Naive thymus-derived CD4-positive, alpha-beta T cell (primary cell): ENCODE results near the gene RGS2. TPM values are rescaled to one million over a fixed set of nuclear protein-coding genes. Genes with fewer than 3 reads are reported as not detected.

Source experiments
- ATAC-seq: fragments of 150-1000 bp; cut with Tn5 transposase; 2 replicates; pipeline ENCODE4 v1.10.0; 2021; ENCODE audit warnings: mild to moderate bottlenecking, moderate library complexity
- CTCF ChIA-PET: fragments of 350-600 bp; sonication (Branson Sonifier 250); formaldehyde crosslinking; loops from one replicate; lab custom pipeline; 2021; ENCODE audit warnings: antibody characterized with exemption; lab: Charles Lee
- POLR2A ChIA-PET: fragments of 350-600 bp; sonication (Branson Sonifier 250); formaldehyde crosslinking; loops from one replicate; lab custom pipeline; 2021; ENCODE audit warnings: antibody characterized with exemption, inconsistent platforms; lab: Charles Lee
- DNase-seq, 9 donors: peaks; one replicate each; pipeline versions ENCODE4 v3.0.0 to v3.0.0-alpha.2; 2020 to 2022; ENCODE audit warnings: mixed read lengths in 1 of 9
- H3K27ac ChIP-seq: one replicate; pipeline ENCODE4 v1.7.0; 2013; ENCODE audit warnings: mild to moderate bottlenecking, low read depth, low read length, moderate library complexity
- H3K27me3 ChIP-seq, 2 donors: one replicate each; pipeline ENCODE4 v1.7.0; 2013; ENCODE audit warnings: low read length in 2 of 2, mild to moderate bottlenecking in 2 of 2, moderate library complexity in 2 of 2; ENCODE audit not compliant: control insufficient read depth in 2 of 2, insufficient read depth in 2 of 2
- H3K36me3 ChIP-seq, 3 experiments: 1 replicate in 2 of 3; 2 replicates in 1 of 3; pipeline ENCODE4 v1.7.0; 2013; ENCODE audit warnings: low read length in 3 of 3, mild to moderate bottlenecking in 3 of 3, moderate library complexity in 1 of 3; ENCODE audit not compliant: insufficient read depth in 3 of 3, control insufficient read depth in 2 of 3
- H3K4me1 ChIP-seq, 2 donors: one replicate each; pipeline ENCODE4 v1.7.0; 2013; ENCODE audit warnings: low read length in 2 of 2, mild to moderate bottlenecking in 2 of 2, moderate library complexity in 1 of 2; ENCODE audit not compliant: control insufficient read depth in 2 of 2, insufficient read depth in 2 of 2
- H3K4me3 ChIP-seq: 2 replicates; pipeline ENCODE4 v1.7.0; 2013; ENCODE audit warnings: mild to moderate bottlenecking, low read length
- H3K9me3 ChIP-seq, 3 experiments: 1 replicate in 2 of 3; 2 replicates in 1 of 3; pipeline ENCODE4 v1.7.0; 2013; ENCODE audit warnings: low read length in 3 of 3; ENCODE audit not compliant: control insufficient read depth in 2 of 3
- H3K27ac Mint-ChIP-seq, 9 donors: one replicate each; pipeline ENCODE4 v1.8.0; 2020 to 2022; ENCODE audit warnings: mixed read lengths in 9 of 9, mild to moderate bottlenecking in 8 of 9, moderate library complexity in 5 of 9, inconsistent platforms in 2 of 9
- H3K27me3 Mint-ChIP-seq, 5 donors: one replicate each; pipeline ENCODE4 v1.8.0; 2021 to 2022; ENCODE audit warnings: mixed read lengths in 5 of 5, mild to moderate bottlenecking in 1 of 5
- H3K36me3 Mint-ChIP-seq, 5 donors: one replicate each; pipeline ENCODE4 v1.8.0; 2020 to 2022; ENCODE audit warnings: mixed read lengths in 5 of 5, mild to moderate bottlenecking in 3 of 5, inconsistent platforms in 1 of 5
- H3K4me1 Mint-ChIP-seq, 7 donors: one replicate each; pipeline ENCODE4 v1.8.0; 2020 to 2022; ENCODE audit warnings: mixed read lengths in 7 of 7, mild to moderate bottlenecking in 3 of 7, inconsistent platforms in 1 of 7
- H3K4me3 Mint-ChIP-seq, 10 donors: one replicate each; pipeline ENCODE4 v1.8.0; 2020 to 2022; ENCODE audit warnings: mild to moderate bottlenecking in 10 of 10, mixed read lengths in 10 of 10, moderate library complexity in 6 of 10, inconsistent platforms in 2 of 10
- H3K9me3 Mint-ChIP-seq, 11 donors: one replicate each; pipeline ENCODE4 v1.8.0; 2020 to 2022; ENCODE audit warnings: mixed read lengths in 11 of 11, mild to moderate bottlenecking in 4 of 11, inconsistent platforms in 1 of 11, moderate library complexity in 1 of 11
- intact Hi-C, 2 donors: fragments of 100-400 bp; cut with micrococcal nuclease; formaldehyde crosslinking; loops; one replicate each; pipeline ENCODE4 v1.15.1; 2023
- polyA plus RNA-seq, 2 donors: library from polyadenylated mRNA; unstranded; fragments of 300-500 nt; fragmentation: Illumina TruSeq; gene quantifications; one replicate each; pipeline ENCODE4 v1.2.3, GENCODE V29; 2021
- total RNA-seq, 6 experiments: library from RNA in 5 of 6; stranded (reverse) in 5 of 6; gene quantifications; 1 replicate in 5 of 6; 2 replicates in 1 of 6; pipeline ENCODE4 v1.2.3 and lab custom pipeline; 2021 to 2026

RGS2 gene
- total and polyA plus RNA-seq, 7 experiments from 2014 or later = 3.5 to 317 (median 14.3) TPM

- Histone ChIP-seq H3K4me1 (no peaks in the 10 kb centered on the region), H3K36me3 (no peaks in the 10 kb centered on the region), H3K4me3 (no peak overlapping the region), H3K27me3 (no peaks in the 10 kb centered on the region), H3K27ac (no peak overlapping the region), H3K9me3 (no peaks in the 10 kb centered on the region)
- Mint-ChIP-seq H3K4me3 (no peak overlapping the region), H3K27me3 (peaks cover 0 to 18% (median 6%) of the 10 kb centered on the region in 5 donors), H3K36me3 (no peaks in the 10 kb centered on the region), H3K9me3 (peaks cover 0 to 1% (median 0%) of the 10 kb centered on the region in 11 donors), H3K4me1 (peaks cover 0 to 3% (median 0%) of the 10 kb centered on the region in 7 donors), H3K27ac (no peak overlapping the region)
- intact Hi-C loops = no loop called here
- ATAC-seq (no peak), DNase-seq (no peak)
- ChIA-PET POLR2A (no interaction called here), CTCF (no interaction called here)
Measured at GRCh38 chr1:192793983-192794767, 14.7 kb upstream of the RGS2 start.

GRCh38 chr1:192794768-192795035 lies 14.1 kb upstream of the RGS2 start:
- H3K36me3 Mint-ChIP-seq = no peaks in the 10 kb centered on the region

GRCh38 chr1:192795916-192796618 lies 12.8 kb upstream of the RGS2 start:
- Histone ChIP-seq H3K27me3 (no peaks in the 10 kb centered on the region), H3K27ac (no peak overlapping the region), H3K36me3 (no peaks in the 10 kb centered on the region), H3K4me1 (no peaks in the 10 kb centered on the region), H3K4me3 (no peak overlapping the region), H3K9me3 (no peaks in the 10 kb centered on the region)
- DNase-seq = no peak
- POLR2A ChIA-PET = interaction anchor here (1.2 kb wide), 1 partner anchor 302 kb away, joined by 3 read pairs; no protein-coding TSS in a partner anchor
- Mint-ChIP-seq H3K36me3 (no peaks in the 10 kb centered on the region), H3K27me3 (peaks cover 0 to 17% (median 2%) of the 10 kb centered on the region in 5 donors), H3K9me3 (peaks cover 0 to 1% (median 0%) of the 10 kb centered on the region in 11 donors), H3K4me1 (peaks cover 0 to 3% (median 0%) of the 10 kb centered on the region in 7 donors), H3K27ac (no peak overlapping the region), H3K4me3 (no peak overlapping the region)
- intact Hi-C loops = no loop called here
- ATAC-seq = no peak
- CTCF ChIA-PET = interaction anchor here (0.8 kb wide), 1 partner anchor 197 kb away, joined by 5 read pairs; no protein-coding TSS in a partner anchor

More at GRCh38 chr1:192794768-192795035, 14.1 kb upstream of the RGS2 start:
- no peak for DNase-seq
- no peaks in the 10 kb centered on the region for H3K36me3 ChIP-seq
- Mint-ChIP-seq H3K4me1 (peaks cover 0 to 3% (median 0%) of the 10 kb centered on the region in 7 donors), H3K27me3 (peaks cover 0 to 18% (median 6%) of the 10 kb centered on the region in 5 donors), H3K9me3 (peaks cover 0 to 1% (median 0%) of the 10 kb centered on the region in 11 donors), H3K4me3 (no peak overlapping the region), H3K27ac (no peak overlapping the region)
- intact Hi-C loops = no loop called here
- H3K9me3 ChIP-seq = no peaks in the 10 kb centered on the region
- no peak for ATAC-seq
- no peaks in the 10 kb centered on the region for H3K4me1 ChIP-seq
- ChIA-PET CTCF (no interaction called here), POLR2A (no interaction called here)
- no peak overlapping the region for H3K4me3 ChIP-seq
- H3K27me3 ChIP-seq = no peaks in the 10 kb centered on the region
- H3K27ac ChIP-seq = no peak overlapping the region

- Mint-ChIP-seq H3K9me3 (no peaks in the 10 kb centered on the region), H3K27me3 (peaks cover 0 to 16% (median 0%) of the 10 kb centered on the region in 5 donors), H3K36me3 (no peaks in the 10 kb centered on the region), H3K27ac (no peak overlapping the region), H3K4me1 (peaks cover 0 to 3% (median 0%) of the 10 kb centered on the region in 7 donors), H3K4me3 (no peak overlapping the region)
- Histone ChIP-seq H3K27me3 (no peaks in the 10 kb centered on the region), H3K4me1 (no peaks in the 10 kb centered on the region), H3K4me3 (no peak overlapping the region), H3K36me3 (no peaks in the 10 kb centered on the region), H3K27ac (no peak overlapping the region), H3K9me3 (no peaks in the 10 kb centered on the region)
- DNase-seq (no peak), ATAC-seq (no peak)
- CTCF ChIA-PET = no interaction called here
- intact Hi-C loops = no loop called here
- POLR2A ChIA-PET = interaction anchor here (1.2 kb wide), 1 partner anchor 303 kb away, joined by 3 read pairs; no protein-coding TSS in a partner anchor
Measured at GRCh38 chr1:192797143-192797542, 11.7 kb upstream of the RGS2 start.

GRCh38 chr1:192797891-192798290 lies 10.9 kb upstream of the RGS2 start:
- intact Hi-C loops = no loop called here

GRCh38 chr1:192801451-192801850 lies 7.4 kb upstream of the RGS2 start:
- ATAC-seq = no peak
- CTCF ChIA-PET = no interaction called here
- Mint-ChIP-seq H3K4me1 (peaks cover 0 to 2% (median 0%) of the 10 kb centered on the region in 7 donors), H3K27ac (no peak overlapping the region), H3K36me3 (no peaks in the 10 kb centered on the region), H3K9me3 (no peaks in the 10 kb centered on the region), H3K27me3 (peaks cover 0 to 8% (median 0%) of the 10 kb centered on the region in 5 donors), H3K4me3 (no peak overlapping the region)
- intact Hi-C loops = loop anchor here in 1 of 2 donors (10.0 kb wide), 1 partner anchor 613 kb away; no protein-coding TSS in a partner anchor
- Histone ChIP-seq H3K27me3 (no peaks in the 10 kb centered on the region), H3K36me3 (no peaks in the 10 kb centered on the region), H3K9me3 (no peaks in the 10 kb centered on the region), H3K27ac (no peak overlapping the region), H3K4me1 (peaks cover 0 to 6% of the 10 kb centered on the region in 2 donors), H3K4me3 (no peak overlapping the region)
- no peak for DNase-seq
- POLR2A ChIA-PET = no interaction called here

More at GRCh38 chr1:192797891-192798290, 10.9 kb upstream of the RGS2 start:
- no peaks in the 10 kb centered on the region for H3K9me3 Mint-ChIP-seq
- peaks cover 0 to 3% (median 0%) of the 10 kb centered on the region in 7 donors for H3K4me1 Mint-ChIP-seq
- no peak overlapping the region for H3K4me3 Mint-ChIP-seq
- DNase-seq (no peak), ATAC-seq (no peak)
- POLR2A ChIA-PET = no interaction called here
- H3K36me3 ChIP-seq = no peaks in the 10 kb centered on the region
- H3K9me3 ChIP-seq = no peaks in the 10 kb centered on the region
- H3K27me3 ChIP-seq = no peaks in the 10 kb centered on the region
- H3K4me3 ChIP-seq = no peak overlapping the region
- peaks cover 0 to 16% (median 0%) of the 10 kb centered on the region in 5 donors for H3K27me3 Mint-ChIP-seq
- CTCF ChIA-PET = no interaction called here
- no peak overlapping the region for H3K27ac Mint-ChIP-seq
- H3K27ac ChIP-seq = no peak overlapping the region
- H3K36me3 Mint-ChIP-seq = no peaks in the 10 kb centered on the region
- no peaks in the 10 kb centered on the region for H3K4me1 ChIP-seq
